Activated CD4-positive, alpha-beta memory T cell treated with anti-CD3 and anti-CD28 coated beads, Interleukin-2, amount 10 ng/mL, durations not matched to agents 7 days and 5 days (primary cell): ENCODE data around the gene LRCH3. TPM values are rescaled to one million over a fixed set of nuclear protein-coding genes. Genes with fewer than 3 reads are reported as not detected.

Source experiments
- CTCF ChIA-PET: fragments of 350-600 bp; sonication (Branson Sonifier 250); formaldehyde crosslinking; loops from one replicate; lab custom pipeline; 2021; ENCODE audit warnings: antibody characterized with exemption, inconsistent platforms; lab: Charles Lee
- POLR2A ChIA-PET: fragments of 350-600 bp; sonication (Branson Sonifier 250); formaldehyde crosslinking; loops from one replicate; lab custom pipeline; 2021; ENCODE audit warnings: antibody characterized with exemption; lab: Charles Lee
- DNase-seq: peaks from one replicate; pipeline ENCODE4 v3.0.0-alpha.2; 2020
- H3K27ac Mint-ChIP-seq: one replicate; pipeline ENCODE4 v1.8.0; 2021; ENCODE audit warnings: mild to moderate bottlenecking, mixed read lengths
- H3K27me3 Mint-ChIP-seq: one replicate; pipeline ENCODE4 v1.8.0; 2021; ENCODE audit warnings: mixed read lengths
- H3K36me3 Mint-ChIP-seq: one replicate; pipeline ENCODE4 v1.8.0; 2021; ENCODE audit warnings: low read depth, mixed read lengths
- H3K4me1 Mint-ChIP-seq: one replicate; pipeline ENCODE4 v1.8.0; 2021; ENCODE audit warnings: mixed read lengths
- H3K4me3 Mint-ChIP-seq: one replicate; pipeline ENCODE4 v1.8.0; 2021; ENCODE audit warnings: mild to moderate bottlenecking, mixed read lengths
- H3K9me3 Mint-ChIP-seq: one replicate; pipeline ENCODE4 v1.8.0; 2021; ENCODE audit warnings: mixed read lengths
- total RNA-seq, 2 experiments: library from RNA; stranded (reverse); gene quantifications; one replicate each; pipeline ENCODE4 v1.2.3, GENCODE V29; 2021

The LRCH3 gene
- total RNA-seq, 2 experiments from 2014 or later = 58.5 to 65.8 TPM

DNA sequence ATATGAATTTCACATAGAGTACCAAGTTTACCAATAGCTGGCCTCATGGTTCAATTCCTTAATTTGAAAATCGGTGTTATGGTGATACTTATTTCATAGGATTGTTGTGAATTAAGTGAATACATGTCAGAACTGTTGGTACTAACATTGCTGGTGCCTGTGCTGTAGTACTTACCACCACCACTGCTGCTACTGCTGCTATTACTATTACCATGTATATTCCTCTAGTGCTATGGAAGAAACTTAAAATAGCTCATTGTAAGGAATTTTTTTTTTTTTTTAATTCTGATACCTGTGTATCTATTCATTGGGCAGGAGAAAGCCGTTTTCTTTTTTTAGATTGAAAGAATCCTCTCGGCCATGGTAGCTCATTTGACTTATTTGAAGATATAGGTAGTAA, 37.8 kb upstream of the LRCH3 start:
- H3K36me3 Mint-ChIP-seq = peaks cover 14% of the 10 kb centered on the region
- no peak for DNase-seq
- H3K27me3 Mint-ChIP-seq = no peaks in the 10 kb centered on the region
- POLR2A ChIA-PET = interaction anchor here (1.5 kb wide), 1 partner anchor 38 kb away, joined by 4 read pairs; the partner anchor contains the start of gene LRCH3
- no peaks in the 10 kb centered on the region for H3K9me3 Mint-ChIP-seq
- CTCF ChIA-PET = interaction anchor here (0.8 to 1.2 kb wide), 2 partner anchors 9 to 17 kb away, joined by 3 read pairs; no protein-coding TSS in a partner anchor
- no peak overlapping the region for H3K4me3 Mint-ChIP-seq
- H3K4me1 Mint-ChIP-seq = peaks cover 43% of the 10 kb centered on the region
- no peak overlapping the region for H3K27ac Mint-ChIP-seq

DNA sequence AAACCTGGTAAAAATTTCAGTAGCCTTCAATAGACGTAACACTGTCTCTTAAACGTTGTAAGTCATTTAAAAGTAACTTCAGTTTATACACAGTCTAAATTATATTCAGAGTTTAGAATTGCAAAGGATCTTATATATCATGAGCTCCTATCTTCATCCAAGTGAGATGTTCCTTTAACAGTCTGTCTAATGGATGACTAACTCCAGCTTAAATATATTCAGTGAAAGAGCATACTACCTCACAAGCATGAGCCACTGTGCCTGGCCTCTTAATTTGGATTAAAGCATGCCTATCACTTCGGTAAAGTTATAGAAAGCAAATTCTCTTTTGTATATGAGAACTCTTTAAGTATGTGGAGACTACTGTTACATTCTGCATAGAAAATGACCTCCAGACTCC, 34.4 kb upstream of the LRCH3 start:
- Mint-ChIP-seq H3K36me3 (peaks cover 14% of the 10 kb centered on the region), H3K9me3 (no peaks in the 10 kb centered on the region), H3K4me1 (peaks cover 25% of the 10 kb centered on the region), H3K27ac (no peak overlapping the region), H3K27me3 (no peaks in the 10 kb centered on the region), H3K4me3 (no peak overlapping the region)
- POLR2A ChIA-PET = interaction anchor here (0.6 to 1.6 kb wide), 2 partner anchors 35 to 1026 kb away, joined by 3 to 7 read pairs; partner anchors contain the start of gene LRCH3
- CTCF ChIA-PET = interaction anchor here (0.7 kb wide), 1 partner anchor 20 kb away, joined by 3 read pairs; no protein-coding TSS in a partner anchor
- no peak for DNase-seq

DNA sequence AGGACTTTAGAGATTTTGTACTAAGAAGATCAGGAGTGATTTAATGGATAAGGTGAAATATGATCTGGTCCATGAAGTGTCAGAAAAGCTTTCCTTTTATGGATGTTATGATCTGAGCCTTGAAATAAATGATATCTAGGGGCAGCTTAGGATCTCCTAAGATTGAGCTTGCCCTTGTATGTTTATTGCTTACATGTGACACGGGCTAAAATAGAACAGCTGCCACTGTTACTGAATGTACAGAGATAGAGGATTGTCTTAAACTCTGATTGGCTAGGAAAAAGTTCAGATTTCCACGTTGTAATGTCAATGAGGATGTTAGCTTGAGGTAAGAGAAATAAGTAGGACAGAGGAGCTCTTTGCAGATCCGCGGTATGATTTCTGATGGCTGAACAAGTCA, 32.5 kb upstream of the LRCH3 start:
- Mint-ChIP-seq H3K36me3 (peaks cover 17% of the 10 kb centered on the region), H3K9me3 (no peaks in the 10 kb centered on the region), H3K27ac (no peak overlapping the region), H3K4me3 (no peak overlapping the region), H3K27me3 (no peaks in the 10 kb centered on the region), H3K4me1 (peaks cover 12% of the 10 kb centered on the region)
- POLR2A ChIA-PET = no interaction called here
- CTCF ChIA-PET = no interaction called here
- DNase-seq = no peak

- H3K9me3 Mint-ChIP-seq = no peaks in the 10 kb centered on the region
- H3K36me3 Mint-ChIP-seq = peaks cover 21% of the 10 kb centered on the region
- H3K4me1 Mint-ChIP-seq = no peaks in the 10 kb centered on the region
- DNase-seq = no peak
- H3K27ac Mint-ChIP-seq = no peak overlapping the region
- no peaks in the 10 kb centered on the region for H3K27me3 Mint-ChIP-seq
- ChIA-PET CTCF (interaction anchor here (1.2 kb wide), 1 partner anchor 8 kb away, joined by 3 read pairs; no protein-coding TSS in a partner anchor), POLR2A (no interaction called here)
- H3K4me3 Mint-ChIP-seq = no peak overlapping the region
These were observed 29.3 kb upstream of the LRCH3 start for GRCh38 chr3:197761784-197762183.

DNA sequence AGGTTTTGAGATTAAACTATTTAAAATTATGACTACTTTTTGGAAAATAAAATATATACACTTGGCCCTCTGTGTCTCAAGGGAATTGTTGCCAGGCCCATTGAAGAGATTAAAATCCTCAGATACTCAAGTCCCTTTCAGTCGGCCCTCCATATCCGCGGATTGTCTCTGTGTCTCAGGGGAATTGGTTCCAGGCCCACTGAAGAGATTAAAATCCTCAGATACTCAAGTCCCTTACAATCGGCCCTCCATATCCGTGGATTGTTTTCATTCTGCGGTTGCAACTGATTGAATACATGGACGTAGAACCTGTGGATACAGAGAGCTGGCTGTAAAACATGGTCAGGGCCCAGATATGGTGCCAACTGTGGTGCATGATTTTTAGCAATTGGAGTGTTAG, 15.7 kb upstream of the LRCH3 start:
- Mint-ChIP-seq H3K4me1 (no peaks in the 10 kb centered on the region), H3K9me3 (no peaks in the 10 kb centered on the region), H3K27me3 (no peaks in the 10 kb centered on the region), H3K27ac (no peak overlapping the region), H3K4me3 (no peak overlapping the region), H3K36me3 (peaks cover 52% of the 10 kb centered on the region)
- ChIA-PET CTCF (interaction anchor here (1.8 kb wide), 1 partner anchor 12 kb away, joined by 4 read pairs; no protein-coding TSS in a partner anchor), POLR2A (interaction anchor here (0.5 kb wide), 1 partner anchor 84 kb away, joined by 3 read pairs; no protein-coding TSS in a partner anchor)
- no peak for DNase-seq

GRCh38 chr3:197782230-197782629, 8.8 kb upstream of the LRCH3 start:
- no peak overlapping the region for H3K27ac Mint-ChIP-seq
- CTCF ChIA-PET = no interaction called here
- H3K9me3 Mint-ChIP-seq = no peaks in the 10 kb centered on the region
- H3K36me3 Mint-ChIP-seq = peaks cover 36% of the 10 kb centered on the region
- DNase-seq = no peak
- H3K4me3 Mint-ChIP-seq = no peak overlapping the region
- H3K27me3 Mint-ChIP-seq = no peaks in the 10 kb centered on the region
- peaks cover 2% of the 10 kb centered on the region for H3K4me1 Mint-ChIP-seq
- POLR2A ChIA-PET = interaction anchor here (1.9 kb wide), 1 partner anchor 9 kb away, joined by 11 read pairs; the partner anchor contains the start of gene LRCH3

- Mint-ChIP-seq H3K4me1 (peaks cover 2% of the 10 kb centered on the region), H3K4me3 (no peak overlapping the region), H3K27me3 (no peaks in the 10 kb centered on the region), H3K36me3 (peaks cover 24% of the 10 kb centered on the region), H3K27ac (no peak overlapping the region), H3K9me3 (no peaks in the 10 kb centered on the region)
- ChIA-PET POLR2A (interaction anchor here (1.3 to 1.9 kb wide), 2 partner anchors 7 to 33 kb away, joined by 5 to 11 read pairs; partner anchors contain the start of gene LRCH3), CTCF (interaction anchor here (2.7 kb wide), 1 partner anchor 17 kb away, joined by 10 read pairs; no protein-coding TSS in a partner anchor)
- no peak for DNase-seq
These were observed 7.0 kb upstream of the LRCH3 start for GRCh38 chr3:197784019-197784585.

GRCh38 chr3:197787412-197787811, 3.6 kb upstream of the LRCH3 start:
- H3K36me3 Mint-ChIP-seq = peaks cover 12% of the 10 kb centered on the region
- POLR2A ChIA-PET = no interaction called here
- peaks cover 9% of the 10 kb centered on the region for H3K4me1 Mint-ChIP-seq
- H3K27me3 Mint-ChIP-seq = no peaks in the 10 kb centered on the region
- no peak overlapping the region for H3K27ac Mint-ChIP-seq
- H3K9me3 Mint-ChIP-seq = no peaks in the 10 kb centered on the region
- H3K4me3 Mint-ChIP-seq = no peak overlapping the region
- DNase-seq = no peak
- CTCF ChIA-PET = interaction anchor here (1.7 kb wide), 1 partner anchor 12 kb away, joined by 4 read pairs; no protein-coding TSS in a partner anchor

DNA sequence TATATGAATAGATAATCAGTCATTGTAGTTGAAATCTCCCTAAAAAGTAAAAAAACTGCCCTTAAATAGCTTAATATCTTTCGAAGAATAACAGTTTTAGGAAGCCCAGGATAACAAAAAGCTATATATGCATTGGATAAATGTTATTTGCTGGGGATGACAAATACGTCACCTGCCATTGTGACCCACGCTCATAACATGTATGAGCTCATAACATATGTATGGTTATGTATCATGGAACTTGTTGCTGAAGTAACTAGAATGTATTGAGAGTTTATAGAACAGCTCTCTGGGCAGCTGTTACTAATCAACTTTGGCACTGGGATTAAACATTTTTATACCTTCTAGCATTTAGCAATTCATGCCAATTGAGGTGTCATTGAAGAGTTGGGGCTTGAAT, 1.7 kb upstream of the LRCH3 start:
- CTCF ChIA-PET = interaction anchor here (1.2 to 1.5 kb wide), 3 partner anchors 12 to 40 kb away, joined by 3 to 5 read pairs (median 4); partner anchors contain the start of gene FYTTD1
- Mint-ChIP-seq H3K27ac (no peak overlapping the region), H3K27me3 (no peaks in the 10 kb centered on the region), H3K9me3 (no peaks in the 10 kb centered on the region), H3K36me3 (peaks cover 6% of the 10 kb centered on the region), H3K4me1 (peaks cover 25% of the 10 kb centered on the region), H3K4me3 (no peak overlapping the region)
- DNase-seq = no peak
- POLR2A ChIA-PET = interaction anchor here (0.9 kb wide), 1 partner anchor 13 kb away, joined by 3 read pairs; no protein-coding TSS in a partner anchor

DNA sequence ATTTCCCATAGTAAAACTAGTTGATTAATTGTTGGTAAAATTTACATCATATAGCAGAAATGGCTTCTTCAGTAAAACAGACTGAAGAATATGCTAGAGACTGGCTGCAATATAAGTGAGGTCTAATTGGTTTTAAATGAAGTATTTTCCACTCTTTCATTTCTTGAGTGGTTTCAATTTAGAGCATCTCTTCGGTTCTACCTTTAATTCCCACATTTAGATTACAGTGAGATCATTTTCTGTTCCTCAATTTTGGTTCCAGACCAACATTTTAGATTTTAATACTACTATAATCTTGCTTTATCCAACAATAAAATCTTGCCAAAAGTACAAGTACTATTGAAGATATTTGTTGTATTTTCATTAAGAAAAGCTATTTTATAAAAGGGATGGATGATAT, 1.0 kb upstream of the LRCH3 start:
- no peak for DNase-seq
- CTCF ChIA-PET = interaction anchor here (0.7 to 1.5 kb wide), 4 partner anchors 9 to 41 kb away, joined by 3 to 5 read pairs (median 4); partner anchors contain the start of gene FYTTD1
- Mint-ChIP-seq H3K27ac (peak overlapping the region; percentile 97), H3K36me3 (peaks cover 6% of the 10 kb centered on the region), H3K4me3 (peak overlapping the region; percentile 92), H3K4me1 (peaks cover 23% of the 10 kb centered on the region), H3K27me3 (no peaks in the 10 kb centered on the region), H3K9me3 (no peaks in the 10 kb centered on the region)
- POLR2A ChIA-PET = interaction anchor here (0.7 to 3.1 kb wide), 8 partner anchors 11 to 922 kb away, joined by 3 to 24 read pairs (median 10); partner anchors contain the start of genes FYTTD1 and SENP5

- Mint-ChIP-seq H3K4me1 (peaks cover 32% of the 10 kb centered on the region), H3K27ac (peak overlapping the region; percentile 92), H3K36me3 (peaks cover 6% of the 10 kb centered on the region), H3K9me3 (no peaks in the 10 kb centered on the region), H3K4me3 (peak overlapping the region; percentile 92), H3K27me3 (no peaks in the 10 kb centered on the region)
- DNase-seq = peak; percentile 56
- ChIA-PET CTCF (interaction anchor here (1.0 to 1.3 kb wide), 3 partner anchors 9 to 56 kb away, joined by 3 to 7 read pairs (median 3); no protein-coding TSS in a partner anchor), POLR2A (interaction anchor here (1.1 to 3.1 kb wide), 12 partner anchors 9 to 158 kb away, joined by 3 to 24 read pairs (median 10); partner anchors contain the start of genes FYTTD1, RPL35A and RUBCN)
These were observed 1.0 kb downstream of the LRCH3 start for GRCh38 chr3:197791892-197792647.

DNA sequence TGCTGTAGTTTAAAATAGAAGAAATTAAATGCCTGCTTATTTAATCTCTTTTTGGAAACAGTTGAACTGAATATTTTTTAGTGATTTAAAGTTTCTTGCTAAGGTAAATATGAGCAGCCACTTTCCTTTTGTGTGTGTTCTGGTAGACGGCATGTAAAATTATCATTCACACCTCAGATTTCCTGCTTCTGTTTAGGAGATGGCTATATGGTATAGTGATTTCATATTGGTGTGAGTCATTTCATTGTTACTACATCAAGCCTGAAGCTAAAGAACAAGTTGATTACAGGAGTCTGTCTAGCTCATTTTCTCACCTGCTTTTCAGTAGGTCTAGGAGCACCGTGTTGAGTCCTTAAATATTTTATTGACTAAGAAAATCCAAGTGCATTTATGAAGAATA, 2.2 kb downstream of the LRCH3 start:
- CTCF ChIA-PET = interaction anchor here (1.1 kb wide), 1 partner anchor 9 kb away, joined by 7 read pairs; no protein-coding TSS in a partner anchor
- no peaks in the 10 kb centered on the region for H3K9me3 Mint-ChIP-seq
- POLR2A ChIA-PET = interaction anchor here (1.0 kb wide), 1 partner anchor 48 kb away, joined by 3 read pairs; no protein-coding TSS in a partner anchor
- DNase-seq = no peak
- H3K4me3 Mint-ChIP-seq = peak overlapping the region; percentile 55
- no peaks in the 10 kb centered on the region for H3K27me3 Mint-ChIP-seq
- peak overlapping the region; percentile 68 for H3K27ac Mint-ChIP-seq
- H3K4me1 Mint-ChIP-seq = peaks cover 36% of the 10 kb centered on the region
- H3K36me3 Mint-ChIP-seq = peaks cover 6% of the 10 kb centered on the region
